GM10248 (cell line): ENCODE results near the gene TGFBI.

ENCODE experiments used
- CTCF ChIA-PET: fragments of 300-600 bp; sonication (Branson Sonifier 250); formaldehyde crosslinking; extraction: SDS; loops from one replicate; lab custom pipeline; 2021; ENCODE audit warnings: antibody characterized with exemption; lab: Yijun Ruan, JAX
- POLR2A ChIA-PET: fragments of 350-650 bp; sonication (Branson Sonifier 250); formaldehyde crosslinking; extraction: SDS; loops from one replicate; lab custom pipeline; 2020; ENCODE audit warnings: antibody characterized with exemption; lab: Yijun Ruan, JAX
- DNase-seq: peaks from one replicate; pipeline ENCODE4 v3.0.0; 2012; ENCODE audit errors: extremely low spot score
- CTCF ChIP-seq: IDR thresholded peaks from 2 replicates; pipeline ENCODE4 v1.5.1; 2012; ENCODE audit warnings: mild to moderate bottlenecking, low read depth; ENCODE audit errors: extremely low read depth, missing control alignments, control extremely low read depth

Gene TGFBI

GRCh38 chr5:135993880-135994636 lies 34.7 kb upstream of the TGFBI start:
- POLR2A ChIA-PET = no interaction called here
- no peak for TF ChIP-seq CTCF
- no peak for DNase-seq
- CTCF ChIA-PET = interaction anchor here (1.1 kb wide), 1 partner anchor 17 kb away, joined by 3 read pairs; no protein-coding TSS in a partner anchor

- POLR2A ChIA-PET = no interaction called here
- CTCF ChIA-PET = interaction anchor here (0.8 kb wide), 1 partner anchor 19 kb away, joined by 3 read pairs; no protein-coding TSS in a partner anchor
- TF ChIP-seq CTCF = no peak
- no peak for DNase-seq
Measured at GRCh38 chr5:135995976-135996375, 32.8 kb upstream of the TGFBI start.

- CTCF ChIA-PET = no interaction called here
- POLR2A ChIA-PET = no interaction called here
- no peak for TF ChIP-seq CTCF
Measured at GRCh38 chr5:135996611-135997010, 32.2 kb upstream of the TGFBI start.

GRCh38 chr5:135997673-135998335 lies 31.0 kb upstream of the TGFBI start:
- TF ChIP-seq CTCF = no peak
- DNase-seq = no peak
- CTCF ChIA-PET = interaction anchor here (0.7 kb wide), 1 partner anchor 11 kb away, joined by 3 read pairs; no protein-coding TSS in a partner anchor
- POLR2A ChIA-PET = no interaction called here

More at GRCh38 chr5:135996611-135997010, 32.2 kb upstream of the TGFBI start:
- no peak for DNase-seq

DNA sequence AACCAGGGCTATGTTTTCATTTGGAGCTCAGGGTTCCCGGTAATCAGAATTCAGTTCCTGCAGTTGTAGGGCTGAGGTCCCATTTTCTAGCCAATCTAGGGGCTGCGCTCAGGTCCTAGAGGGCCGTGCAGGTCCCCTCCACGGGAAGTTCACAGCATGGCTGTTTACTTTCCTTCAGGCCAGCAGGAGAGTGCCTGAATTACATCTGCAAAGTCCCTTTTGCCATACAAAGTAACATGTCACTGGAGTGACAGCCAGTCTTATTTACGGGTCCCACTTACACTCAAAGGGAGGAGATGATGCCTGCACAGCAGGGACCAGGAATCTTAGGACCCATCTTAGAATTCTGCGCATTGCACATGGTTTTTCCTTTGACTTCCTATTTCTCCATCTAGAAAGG lies 29.9 kb upstream of the TGFBI start:
- no peak for TF ChIP-seq CTCF
- ChIA-PET POLR2A (no interaction called here), CTCF (interaction anchor here (0.6 kb wide), 1 partner anchor 11 kb away, joined by 3 read pairs; no protein-coding TSS in a partner anchor)
- no peak for DNase-seq

GRCh38 chr5:135999406-136000139 lies 29.2 kb upstream of the TGFBI start:
- POLR2A ChIA-PET = no interaction called here
- no peak for DNase-seq
- no peak for TF ChIP-seq CTCF
- CTCF ChIA-PET = interaction anchor here (0.6 kb wide), 1 partner anchor 12 kb away, joined by 3 read pairs; no protein-coding TSS in a partner anchor
